NCI-H2081 (cell line): Measurements from ENCODE around the gene ZNHIT1.

ENCODE experiments used
- DNase-seq, 2 experiments: peaks; one replicate each; lab custom pipeline; 2025; lab: John Stamatoyannopoulos, UW

Gene ZNHIT1

GRCh38 chr7:101217388-101218235, at the start of gene ZNHIT1, which contains the start of gene PLOD3:
Gene ZNHIT1 (plus strand): TSS chr7:101218165. CDS start chr7:101218196, 31 bp downstream.
Gene PLOD3 (minus strand): TSS chr7:101217581. CDS start chr7:101217274, 307 bp downstream.
- peak; percentile 99 for DNase-seq

- no peak for DNase-seq
Observed at GRCh38 chr7:101168412-101169049, 49.4 kb upstream of the ZNHIT1 start.

- DNase-seq = peak in 1 of 2 experiments; percentile 44
Observed at GRCh38 chr7:101169110-101169837, 48.7 kb upstream of the ZNHIT1 start.

GRCh38 chr7:101169838-101170551, 48.0 kb upstream of the ZNHIT1 start:
- DNase-seq = peak; percentile 60 to 67

- no peak for DNase-seq
Observed at GRCh38 chr7:101170617-101171441, 47.1 kb upstream of the ZNHIT1 start.

GRCh38 chr7:101171442-101171837, 46.5 kb upstream of the ZNHIT1 start:
- peak in 1 of 2 experiments; percentile 27 for DNase-seq

- DNase-seq = peak; percentile 74 to 79
Observed at GRCh38 chr7:101172005-101172853, 45.7 kb upstream of the ZNHIT1 start.

GRCh38 chr7:101172854-101173751, 44.9 kb upstream of the ZNHIT1 start:
- peak; percentile 80 to 89 for DNase-seq

- no peak for DNase-seq
Observed at GRCh38 chr7:101173752-101174244, 44.2 kb upstream of the ZNHIT1 start.

- no peak for DNase-seq
Observed at GRCh38 chr7:101174322-101174854, 43.6 kb upstream of the ZNHIT1 start.

- no peak for DNase-seq
Observed at GRCh38 chr7:101175664-101176063, 42.3 kb upstream of the ZNHIT1 start.

- DNase-seq = no peak
Observed at GRCh38 chr7:101177644-101178043, 40.3 kb upstream of the ZNHIT1 start.

- DNase-seq = peak in 1 of 2 experiments; percentile 23
Observed at GRCh38 chr7:101179117-101179516, 38.8 kb upstream of the ZNHIT1 start.

GRCh38 chr7:101179713-101180112, 38.3 kb upstream of the ZNHIT1 start:
- no peak for DNase-seq

GRCh38 chr7:101180130-101180755, 37.7 kb upstream of the ZNHIT1 start, which contains the start of gene NAT16:
Gene NAT16 (minus strand): TSS chr7:101180293. CDS start chr7:101174807, 5,486 bp downstream.
- no peak for DNase-seq

- DNase-seq = no peak
Observed at GRCh38 chr7:101185258-101185839, 32.6 kb upstream of the ZNHIT1 start.

GRCh38 chr7:101186194-101186593, 31.8 kb upstream of the ZNHIT1 start:
- DNase-seq = no peak
